ENCODE results near the gene KRTAP17-1.
"Not testable (repeated sequence)": the region's sequence is repeated elsewhere in the genome, so short reads cannot be mapped to it uniquely, and the experiment has no call there.

Gene KRTAP17-1

GRCh38 chr17:41287050-41287449, 28.5 kb downstream of the KRTAP17-1 start:
- Histone ChIP-seq H3K4me3 (ENCODE audit: low read length) (no peak overlapping the region), H3K4me1 (ENCODE audit: control insufficient read depth, low read depth, low read length) (peaks cover 7% of the 10 kb centered on the region), H3K27me3 (ENCODE audit: control insufficient read depth, insufficient read depth, low read length) (no peaks in the 10 kb centered on the region), H3K36me3 (ENCODE audit: control insufficient read depth, low read depth, low read length) (no peaks in the 10 kb centered on the region), H3K27ac (ENCODE audit: low read length) (no peak overlapping the region), H3K9ac (ENCODE audit: low read length) (no peak overlapping the region), H3K9me3 (ENCODE audit: control insufficient read depth, low read depth, low read length) (no peaks in the 10 kb centered on the region)

DNA sequence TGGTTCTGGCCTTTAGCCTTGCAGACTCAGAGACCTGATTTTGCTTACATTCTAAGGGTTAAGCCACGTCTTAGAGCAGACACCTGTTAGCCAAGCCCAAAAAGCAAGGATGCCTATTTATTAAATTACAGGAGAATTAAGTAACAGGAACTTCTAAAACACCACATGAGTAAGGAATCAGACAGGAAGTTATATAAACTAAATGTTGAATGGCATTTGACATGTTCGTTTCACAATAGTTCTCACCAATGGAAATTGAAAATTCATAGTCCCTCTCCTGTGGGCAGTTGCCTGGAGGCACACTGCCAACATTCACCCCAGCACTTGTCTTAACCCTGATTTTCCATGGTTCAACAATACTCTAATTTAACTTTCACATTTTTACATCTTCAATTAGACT, 31.0 kb downstream of the KRTAP17-1 start:
- no peak overlapping the region for H3K4me3 ChIP-seq (ENCODE audit: low read length)
- no peak overlapping the region for H3K9ac ChIP-seq (ENCODE audit: low read length)
- no peak overlapping the region for H3K27ac ChIP-seq (ENCODE audit: low read length)
- H3K9me3 ChIP-seq (ENCODE audit: control insufficient read depth, low read depth, low read length) = no peaks in the 10 kb centered on the region
- no peaks in the 10 kb centered on the region for H3K36me3 ChIP-seq (ENCODE audit: control insufficient read depth, low read depth, low read length)
- no peaks in the 10 kb centered on the region for H3K27me3 ChIP-seq (ENCODE audit: control insufficient read depth, insufficient read depth, low read length)
- peaks cover 7% of the 10 kb centered on the region for H3K4me1 ChIP-seq (ENCODE audit: control insufficient read depth, low read depth, low read length)

DNA sequence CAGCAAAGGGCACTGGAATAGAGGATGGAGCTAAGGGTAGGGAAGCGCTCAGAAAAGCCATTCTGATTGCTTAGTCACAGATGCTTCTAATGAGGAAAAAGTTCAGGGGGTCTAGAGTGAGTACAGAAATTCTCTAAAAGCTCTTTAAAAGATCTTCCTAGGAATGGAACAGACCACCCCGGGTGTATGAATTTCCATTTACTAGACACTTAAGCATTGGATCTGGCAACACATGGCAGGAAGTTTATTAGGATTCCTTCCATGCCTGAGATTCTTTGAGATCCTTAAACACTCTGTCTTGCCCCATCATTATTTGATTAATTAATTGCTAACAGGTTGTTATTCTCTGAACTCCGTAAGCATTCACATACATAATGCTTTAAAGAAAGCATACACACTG, 31.5 kb downstream of the KRTAP17-1 start:
- H3K4me3 ChIP-seq (ENCODE audit: low read length) = no peak overlapping the region
- no peaks in the 10 kb centered on the region for H3K9me3 ChIP-seq (ENCODE audit: control insufficient read depth, low read depth, low read length)
- H3K36me3 ChIP-seq (ENCODE audit: control insufficient read depth, low read depth, low read length) = no peaks in the 10 kb centered on the region
- H3K9ac ChIP-seq (ENCODE audit: low read length) = no peak overlapping the region
- H3K27ac ChIP-seq (ENCODE audit: low read length) = no peak overlapping the region
- H3K27me3 ChIP-seq (ENCODE audit: control insufficient read depth, insufficient read depth, low read length) = no peaks in the 10 kb centered on the region
- peaks cover 7% of the 10 kb centered on the region for H3K4me1 ChIP-seq (ENCODE audit: control insufficient read depth, low read depth, low read length)

- no peak overlapping the region for H3K4me3 ChIP-seq (ENCODE audit: low read length)
- H3K36me3 ChIP-seq (ENCODE audit: control insufficient read depth, low read depth, low read length) = no peaks in the 10 kb centered on the region
- no peaks in the 10 kb centered on the region for H3K27me3 ChIP-seq (ENCODE audit: control insufficient read depth, insufficient read depth, low read length)
- H3K4me1 ChIP-seq (ENCODE audit: control insufficient read depth, low read depth, low read length) = no peaks in the 10 kb centered on the region
- H3K9me3 ChIP-seq (ENCODE audit: control insufficient read depth, low read depth, low read length) = no peaks in the 10 kb centered on the region
- no peak overlapping the region for H3K9ac ChIP-seq (ENCODE audit: low read length)
- H3K27ac ChIP-seq (ENCODE audit: low read length) = no peak overlapping the region
Observed at GRCh38 chr17:41278176-41278955, 37.1 kb downstream of the KRTAP17-1 start.

- not testable (repeated sequence) for H3K4me1 ChIP-seq (ENCODE audit: control insufficient read depth, low read depth, low read length); H3K9ac ChIP-seq (ENCODE audit: low read length); H3K27me3 ChIP-seq (ENCODE audit: control insufficient read depth, insufficient read depth, low read length); H3K9me3 ChIP-seq (ENCODE audit: control insufficient read depth, low read depth, low read length); H3K36me3 ChIP-seq (ENCODE audit: control insufficient read depth, low read depth, low read length); H3K4me3 ChIP-seq (ENCODE audit: low read length); H3K27ac ChIP-seq (ENCODE audit: low read length)
Observed at GRCh38 chr17:41275648-41276190, 39.8 kb downstream of the KRTAP17-1 start, which contains the start of gene KRTAP9-7. Gene KRTAP9-7 (plus strand): TSS chr17:41275698. CDS start chr17:41275698, 0 bp downstream.

DNA sequence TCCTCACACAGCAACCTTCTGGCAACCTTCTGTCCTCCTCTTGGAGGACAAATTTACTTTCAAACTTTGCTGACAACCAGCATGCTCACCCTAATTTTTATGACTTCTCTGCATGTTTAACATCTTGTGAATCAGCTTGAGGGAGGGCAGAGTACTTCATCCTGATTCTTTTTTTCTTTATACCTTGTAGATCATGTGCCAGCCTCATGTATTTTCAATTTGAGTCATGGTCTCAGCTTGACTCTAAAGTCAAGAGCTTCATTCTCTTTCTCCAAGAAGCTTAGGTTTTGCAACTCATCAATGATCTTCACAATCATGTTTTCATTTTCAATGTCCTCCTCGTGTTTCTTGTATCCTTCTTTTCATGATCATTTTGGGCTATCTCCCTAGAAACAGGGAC, 43.7 kb downstream of the KRTAP17-1 start:
- Histone ChIP-seq H3K9me3 (ENCODE audit: control insufficient read depth, low read depth, low read length) (no peaks in the 10 kb centered on the region), H3K4me1 (ENCODE audit: control insufficient read depth, low read depth, low read length) (no peaks in the 10 kb centered on the region), H3K27ac (ENCODE audit: low read length) (no peak overlapping the region), H3K27me3 (ENCODE audit: control insufficient read depth, insufficient read depth, low read length) (no peaks in the 10 kb centered on the region), H3K36me3 (ENCODE audit: control insufficient read depth, low read depth, low read length) (no peaks in the 10 kb centered on the region), H3K9ac (ENCODE audit: low read length) (no peak overlapping the region), H3K4me3 (ENCODE audit: low read length) (no peak overlapping the region)

DNA sequence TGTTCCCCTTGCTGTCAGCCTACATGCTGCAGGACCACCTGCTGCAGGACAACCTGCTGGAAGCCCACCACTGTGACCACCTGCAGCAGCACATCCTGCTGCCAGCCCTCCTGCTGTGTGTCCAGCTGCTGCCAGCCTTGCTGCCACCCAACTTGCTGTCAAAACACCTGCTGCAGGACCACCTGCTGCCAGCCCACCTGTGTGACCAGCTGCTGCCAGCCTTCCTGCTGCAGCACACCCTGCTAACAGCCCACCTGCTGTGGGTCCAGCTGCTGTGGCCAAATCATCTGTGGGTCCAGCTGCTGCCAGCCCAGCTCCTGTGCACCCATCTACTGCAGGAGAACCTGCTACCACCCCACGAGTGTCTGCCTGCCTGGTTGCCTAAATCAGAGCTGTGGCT, 44.2 kb downstream of the KRTAP17-1 start:
- not testable (repeated sequence) for H3K27me3 ChIP-seq (ENCODE audit: control insufficient read depth, insufficient read depth, low read length); H3K9me3 ChIP-seq (ENCODE audit: control insufficient read depth, low read depth, low read length); H3K4me3 ChIP-seq (ENCODE audit: low read length); H3K27ac ChIP-seq (ENCODE audit: low read length); H3K36me3 ChIP-seq (ENCODE audit: control insufficient read depth, low read depth, low read length); H3K4me1 ChIP-seq (ENCODE audit: control insufficient read depth, low read depth, low read length); H3K9ac ChIP-seq (ENCODE audit: low read length)

GRCh38 chr17:41267711-41268110, 47.8 kb downstream of the KRTAP17-1 start:
- no peak overlapping the region for H3K4me3 ChIP-seq (ENCODE audit: low read length)
- H3K27me3 ChIP-seq (ENCODE audit: control insufficient read depth, insufficient read depth, low read length) = no peaks in the 10 kb centered on the region
- H3K27ac ChIP-seq (ENCODE audit: low read length) = no peak overlapping the region
- no peaks in the 10 kb centered on the region for H3K36me3 ChIP-seq (ENCODE audit: control insufficient read depth, low read depth, low read length)
- H3K9ac ChIP-seq (ENCODE audit: low read length) = no peak overlapping the region
- H3K4me1 ChIP-seq (ENCODE audit: control insufficient read depth, low read depth, low read length) = no peaks in the 10 kb centered on the region
- no peaks in the 10 kb centered on the region for H3K9me3 ChIP-seq (ENCODE audit: control insufficient read depth, low read depth, low read length)

DNA sequence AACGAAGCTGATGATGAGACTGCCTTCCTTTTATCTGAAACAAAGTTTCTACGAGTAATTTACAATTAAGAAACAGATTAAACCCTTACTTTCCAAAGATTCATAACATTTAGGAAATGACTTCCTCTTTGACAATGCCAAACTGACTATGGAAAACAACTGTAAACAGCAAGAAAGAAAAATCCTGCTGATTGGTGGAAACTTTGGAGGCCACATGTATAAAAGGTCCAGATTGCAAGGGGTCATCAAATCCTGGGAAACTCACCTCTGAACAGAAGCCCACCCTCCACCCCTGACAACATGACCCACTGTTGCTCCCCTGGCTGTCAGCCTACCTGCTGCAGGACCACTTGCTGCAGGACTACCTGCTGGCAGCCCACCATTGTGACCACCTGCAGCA, 50.4 kb downstream of the KRTAP17-1 start, which contains the start of gene KRTAP9-6:
Gene KRTAP9-6, plus strand, starts transcription at position 301 of the 400 bp plus-strand sequence. Its CDS starts 0 bp downstream, at position 301.
- no peaks in the 10 kb centered on the region for H3K27me3 ChIP-seq (ENCODE audit: control insufficient read depth, insufficient read depth, low read length)
- no peak within 1 kb of the TSS for H3K9ac ChIP-seq (ENCODE audit: low read length)
- no peaks in the 10 kb centered on the region for H3K4me1 ChIP-seq (ENCODE audit: control insufficient read depth, low read depth, low read length)
- no peaks in the 10 kb centered on the region for H3K9me3 ChIP-seq (ENCODE audit: control insufficient read depth, low read depth, low read length)
- no peaks in the 10 kb centered on the region for H3K36me3 ChIP-seq (ENCODE audit: control insufficient read depth, low read depth, low read length)
- no peak within 1 kb of the TSS for H3K4me3 ChIP-seq (ENCODE audit: low read length)
- no peak within 1 kb of the TSS for H3K27ac ChIP-seq (ENCODE audit: low read length)

All from iPS-18a (cell line).